ENCODE results near the gene VCL. TPM values are rescaled to one million over a fixed set of nuclear protein-coding genes. Genes with fewer than 3 reads are reported as not detected.

The VCL gene
- total and polyA plus RNA-seq, 5 donors from 2014 or later, result 11.4 to 39.2 (median 15.9) TPM

DNA sequence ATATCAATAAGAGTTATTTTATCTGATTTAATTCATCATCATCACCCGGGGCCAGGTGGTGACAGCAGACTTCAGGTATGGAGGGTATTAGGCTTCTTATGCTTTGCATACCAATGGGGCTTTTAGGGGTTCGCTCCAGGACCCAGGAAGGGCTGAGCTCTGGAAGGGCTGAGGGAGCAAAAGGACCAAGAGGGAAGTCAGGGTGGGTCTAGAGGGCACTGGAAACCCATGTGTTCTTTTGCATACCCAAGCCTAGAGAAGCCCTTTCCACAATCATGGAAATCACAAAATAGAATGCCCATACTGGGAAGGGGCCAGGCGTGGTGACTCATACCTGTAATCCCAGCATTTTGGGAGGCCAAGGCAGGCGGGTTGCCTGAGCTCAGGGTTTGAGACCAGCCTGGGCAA is 30.9 kb upstream of the VCL start:
- no peaks in the 10 kb centered on the region for H3K36me3 Mint-ChIP-seq

DNA sequence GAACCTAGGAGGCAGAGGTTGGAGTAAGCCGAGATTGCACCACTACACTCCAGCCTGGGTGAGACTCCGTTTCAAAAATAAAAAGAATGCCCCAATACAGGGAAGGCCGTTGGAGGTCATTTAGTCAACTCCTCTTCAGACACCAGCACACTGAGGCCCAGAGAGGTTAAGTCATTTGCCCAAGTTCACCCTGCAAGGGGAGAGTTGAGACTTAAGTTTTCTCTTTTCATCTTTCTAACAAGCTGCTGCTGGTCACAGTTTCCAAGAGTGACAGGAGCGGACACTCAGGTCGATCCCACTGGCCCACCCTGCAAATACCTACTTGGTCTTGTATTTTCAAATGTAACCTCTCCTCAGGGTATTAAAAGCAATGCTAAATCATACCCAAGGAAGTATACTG is 30.4 kb upstream of the VCL start:
- DNase-seq (no peak), ATAC-seq (ENCODE audit: low read depth in 2 of 2) (no peak)
- Histone ChIP-seq H3K36me3 (ENCODE audit: control insufficient read depth, insufficient read depth, low read length) (no peaks in the 10 kb centered on the region), H3K27ac (ENCODE audit: insufficient read depth, low read length, poor library complexity, severe bottlenecking) (no peak overlapping the region), H3K4me3 (ENCODE audit: low read depth, low read length) (no peak overlapping the region), H3K27me3 (ENCODE audit: control insufficient read depth, insufficient read depth, low read length) (no peaks in the 10 kb centered on the region), H3K9me3 (ENCODE audit: control insufficient read depth in 2 of 2, low read length in 2 of 2) (no peaks in the 10 kb centered on the region), H3K4me1 (ENCODE audit: control insufficient read depth, insufficient read depth, low read length, poor library complexity, severe bottlenecking) (no peaks in the 10 kb centered on the region)
- Mint-ChIP-seq H3K27me3 (peaks cover 20% of the 10 kb centered on the region), H3K27ac (peak overlapping the region in 1 of 3 donors; percentile 45), H3K4me3 (no peak overlapping the region), H3K9me3 (no peaks in the 10 kb centered on the region), H3K36me3 (no peaks in the 10 kb centered on the region), H3K4me1 (peaks cover 0 to 11% (median under 1%) of the 10 kb centered on the region in 4 donors)

More for the DNA sequence above, 30.9 kb upstream of the VCL start:
- Mint-ChIP-seq H3K27ac (peak overlapping the region in 1 of 3 donors; percentile 75), H3K4me3 (no peak overlapping the region), H3K9me3 (no peaks in the 10 kb centered on the region), H3K27me3 (peaks cover 18% of the 10 kb centered on the region), H3K4me1 (peaks cover 0 to 11% (median 2%) of the 10 kb centered on the region in 4 donors)
- H3K4me1 ChIP-seq (ENCODE audit: control insufficient read depth, insufficient read depth, low read length, poor library complexity, severe bottlenecking), result no peaks in the 10 kb centered on the region
- no peak for DNase-seq
- no peak for ATAC-seq (ENCODE audit: low read depth in 2 of 2)
- H3K9me3 ChIP-seq (ENCODE audit: control insufficient read depth in 2 of 2, low read length in 2 of 2), result no peaks in the 10 kb centered on the region
- no peaks in the 10 kb centered on the region for H3K36me3 ChIP-seq (ENCODE audit: control insufficient read depth, insufficient read depth, low read length)
- no peak overlapping the region for H3K4me3 ChIP-seq (ENCODE audit: low read depth, low read length)
- no peak overlapping the region for H3K27ac ChIP-seq (ENCODE audit: insufficient read depth, low read length, poor library complexity, severe bottlenecking)
- no peaks in the 10 kb centered on the region for H3K27me3 ChIP-seq (ENCODE audit: control insufficient read depth, insufficient read depth, low read length)

DNA sequence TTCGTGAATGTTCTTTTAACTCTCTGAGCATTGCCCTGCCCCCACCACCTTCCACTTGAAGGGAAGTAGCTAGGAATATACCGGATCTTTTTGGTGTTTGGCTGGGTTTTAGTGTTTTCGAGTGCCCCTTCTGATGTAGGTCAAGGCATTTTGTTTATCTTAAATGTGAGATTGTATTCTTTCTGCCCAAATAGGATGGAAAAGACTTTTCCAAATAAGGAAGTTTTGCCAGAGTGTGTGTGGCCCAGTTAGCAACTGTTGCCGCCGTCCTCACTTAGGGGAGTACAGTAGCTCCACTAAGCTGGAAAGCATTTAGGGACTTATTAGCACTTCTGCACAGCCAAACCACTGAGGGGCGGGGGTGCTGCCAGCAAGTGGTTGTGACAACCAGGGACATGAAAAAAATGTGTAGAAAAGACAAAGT is 29.8 kb upstream of the VCL start:
- Histone ChIP-seq H3K4me3 (ENCODE audit: low read depth, low read length) (no peak overlapping the region), H3K27ac (ENCODE audit: insufficient read depth, low read length, poor library complexity, severe bottlenecking) (no peak overlapping the region), H3K27me3 (ENCODE audit: control insufficient read depth, insufficient read depth, low read length) (no peaks in the 10 kb centered on the region), H3K9me3 (ENCODE audit: control insufficient read depth in 2 of 2, low read length in 2 of 2) (no peaks in the 10 kb centered on the region), H3K36me3 (ENCODE audit: control insufficient read depth, insufficient read depth, low read length) (no peaks in the 10 kb centered on the region), H3K4me1 (ENCODE audit: control insufficient read depth, insufficient read depth, low read length, poor library complexity, severe bottlenecking) (no peaks in the 10 kb centered on the region)
- no peak for DNase-seq
- no peak for ATAC-seq (ENCODE audit: low read depth in 2 of 2)
- H3K4me3 Mint-ChIP-seq, result no peak overlapping the region
- no peaks in the 10 kb centered on the region for H3K36me3 Mint-ChIP-seq
- H3K4me1 Mint-ChIP-seq, result peaks cover 0 to 11% (median 2%) of the 10 kb centered on the region in 4 donors
- H3K27ac Mint-ChIP-seq, result peak overlapping the region in 1 of 3 donors; percentile 45
- H3K27me3 Mint-ChIP-seq, result peaks cover 20% of the 10 kb centered on the region
- H3K9me3 Mint-ChIP-seq, result no peaks in the 10 kb centered on the region

DNA sequence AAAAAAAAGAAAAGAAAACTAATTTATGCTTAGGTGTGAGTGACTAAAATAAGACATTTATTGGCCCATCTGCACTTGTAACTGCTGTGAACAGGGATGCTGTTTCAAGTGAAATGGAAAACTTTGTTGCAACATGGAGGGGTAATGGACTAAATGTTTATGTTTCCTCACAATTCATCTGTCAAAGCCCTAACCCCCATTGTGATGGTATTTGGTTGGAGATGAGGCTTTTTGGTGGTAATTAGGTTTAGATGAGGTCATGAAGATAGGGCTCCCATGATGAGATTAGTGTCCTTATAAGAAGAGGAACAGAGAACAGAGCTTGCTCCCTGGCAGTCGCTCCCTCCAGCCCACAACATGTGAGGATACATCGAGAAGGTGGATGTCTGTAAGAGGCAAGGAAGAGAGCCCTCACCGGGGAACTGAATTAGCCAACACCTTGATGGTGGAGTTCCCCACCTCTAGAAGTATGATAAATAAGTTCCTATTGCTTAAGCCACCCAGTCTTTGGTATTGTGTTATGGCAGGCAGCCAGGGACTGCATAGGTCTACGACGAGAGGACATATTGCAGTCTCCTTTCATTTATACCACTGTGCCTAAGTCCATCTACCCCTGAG is 28.6 kb upstream of the VCL start:
- Mint-ChIP-seq H3K4me3 (no peak overlapping the region), H3K4me1 (peaks cover 2 to 12% (median 10%) of the 10 kb centered on the region in 4 donors), H3K27ac (no peak overlapping the region), H3K27me3 (peaks cover 20% of the 10 kb centered on the region), H3K9me3 (no peaks in the 10 kb centered on the region), H3K36me3 (no peaks in the 10 kb centered on the region)
- Histone ChIP-seq H3K9me3 (ENCODE audit: control insufficient read depth in 2 of 2, low read length in 2 of 2) (no peaks in the 10 kb centered on the region), H3K27me3 (ENCODE audit: control insufficient read depth, insufficient read depth, low read length) (no peaks in the 10 kb centered on the region), H3K36me3 (ENCODE audit: control insufficient read depth, insufficient read depth, low read length) (no peaks in the 10 kb centered on the region), H3K4me3 (ENCODE audit: low read depth, low read length) (no peak overlapping the region), H3K27ac (ENCODE audit: insufficient read depth, low read length, poor library complexity, severe bottlenecking) (no peak overlapping the region), H3K4me1 (ENCODE audit: control insufficient read depth, insufficient read depth, low read length, poor library complexity, severe bottlenecking) (peaks cover 8% of the 10 kb centered on the region)
- DNase-seq (no peak), ATAC-seq (ENCODE audit: low read depth in 2 of 2) (no peak)

DNA sequence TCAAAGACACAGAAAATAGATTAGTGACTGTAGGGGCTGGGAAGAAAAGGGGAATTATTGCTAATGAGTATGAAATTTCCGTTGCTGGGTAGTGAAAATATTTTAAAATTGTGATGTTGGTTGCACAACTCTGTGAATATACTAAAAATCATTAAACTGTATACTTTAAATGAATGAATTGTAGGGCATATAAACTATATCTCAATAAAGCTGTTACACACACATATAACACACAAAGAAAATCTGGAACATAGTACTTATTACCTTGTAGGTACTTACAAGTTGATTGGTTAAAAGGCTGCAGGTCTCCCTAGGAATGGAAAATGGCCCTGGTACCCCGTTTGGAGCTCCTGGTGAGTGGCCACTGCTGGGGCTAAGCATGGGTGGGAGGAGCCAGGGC is 27.1 kb upstream of the VCL start:
- peaks cover 25% of the 10 kb centered on the region for H3K27me3 Mint-ChIP-seq
- H3K4me3 Mint-ChIP-seq, result no peak overlapping the region
- ATAC-seq (ENCODE audit: low read depth in 2 of 2) (no peak), DNase-seq (no peak)
- no peaks in the 10 kb centered on the region for H3K36me3 Mint-ChIP-seq
- Histone ChIP-seq H3K4me1 (ENCODE audit: control insufficient read depth, insufficient read depth, low read length, poor library complexity, severe bottlenecking) (peaks cover 15% of the 10 kb centered on the region), H3K27ac (ENCODE audit: insufficient read depth, low read length, poor library complexity, severe bottlenecking) (no peak overlapping the region), H3K27me3 (ENCODE audit: control insufficient read depth, insufficient read depth, low read length) (no peaks in the 10 kb centered on the region), H3K4me3 (ENCODE audit: low read depth, low read length) (no peak overlapping the region), H3K36me3 (ENCODE audit: control insufficient read depth, insufficient read depth, low read length) (no peaks in the 10 kb centered on the region), H3K9me3 (ENCODE audit: control insufficient read depth in 2 of 2, low read length in 2 of 2) (no peaks in the 10 kb centered on the region)
- no peaks in the 10 kb centered on the region for H3K9me3 Mint-ChIP-seq
- H3K27ac Mint-ChIP-seq, result no peak overlapping the region
- H3K4me1 Mint-ChIP-seq, result peaks cover 13 to 25% (median 15%) of the 10 kb centered on the region in 4 donors

DNA sequence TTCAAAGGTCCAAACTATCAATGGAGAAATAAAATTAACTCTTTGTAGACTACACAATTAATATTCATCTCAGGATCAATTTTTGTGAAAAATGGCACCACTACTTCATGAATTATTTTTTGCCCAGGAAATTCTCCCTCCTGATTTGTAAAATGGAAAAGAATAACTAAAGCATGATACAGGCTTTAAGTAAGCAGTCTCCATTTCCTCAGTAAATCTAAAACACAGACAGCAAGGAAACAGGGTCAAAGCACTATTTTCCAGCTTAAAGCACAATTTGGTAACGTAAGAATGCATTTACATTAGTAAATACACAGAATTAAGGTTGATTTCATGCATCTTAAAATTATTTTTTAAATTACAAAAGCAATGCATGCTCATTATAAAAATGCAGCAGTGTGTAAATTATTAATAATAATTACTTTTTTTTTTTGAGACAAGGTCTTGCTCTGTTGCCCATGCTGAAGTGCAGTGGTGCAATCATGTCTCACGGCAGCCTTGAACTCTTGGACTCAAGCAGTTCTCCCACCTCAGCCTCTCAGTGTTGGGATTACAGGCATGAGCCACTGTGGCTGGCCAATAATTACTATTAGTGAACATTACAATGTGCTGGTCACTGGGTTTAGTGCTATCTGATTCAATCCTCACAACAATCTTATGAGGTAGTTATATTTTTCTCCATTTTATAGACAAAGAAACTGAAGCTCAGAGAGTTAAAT is 26.1 kb upstream of the VCL start:
- DNase-seq, result no peak
- Mint-ChIP-seq H3K27ac (no peak overlapping the region), H3K27me3 (peaks cover 25% of the 10 kb centered on the region), H3K36me3 (no peaks in the 10 kb centered on the region), H3K4me1 (peaks cover 14 to 25% (median 15%) of the 10 kb centered on the region in 4 donors), H3K9me3 (no peaks in the 10 kb centered on the region), H3K4me3 (no peak overlapping the region)
- H3K27me3 ChIP-seq (ENCODE audit: control insufficient read depth, insufficient read depth, low read length), result no peaks in the 10 kb centered on the region
- no peaks in the 10 kb centered on the region for H3K9me3 ChIP-seq (ENCODE audit: control insufficient read depth in 2 of 2, low read length in 2 of 2)
- H3K36me3 ChIP-seq (ENCODE audit: control insufficient read depth, insufficient read depth, low read length), result no peaks in the 10 kb centered on the region
- ATAC-seq (ENCODE audit: low read depth in 2 of 2), result no peak
- peaks cover 15% of the 10 kb centered on the region for H3K4me1 ChIP-seq (ENCODE audit: control insufficient read depth, insufficient read depth, low read length, poor library complexity, severe bottlenecking)
- no peak overlapping the region for H3K27ac ChIP-seq (ENCODE audit: insufficient read depth, low read length, poor library complexity, severe bottlenecking)
- no peak overlapping the region for H3K4me3 ChIP-seq (ENCODE audit: low read depth, low read length)

DNA sequence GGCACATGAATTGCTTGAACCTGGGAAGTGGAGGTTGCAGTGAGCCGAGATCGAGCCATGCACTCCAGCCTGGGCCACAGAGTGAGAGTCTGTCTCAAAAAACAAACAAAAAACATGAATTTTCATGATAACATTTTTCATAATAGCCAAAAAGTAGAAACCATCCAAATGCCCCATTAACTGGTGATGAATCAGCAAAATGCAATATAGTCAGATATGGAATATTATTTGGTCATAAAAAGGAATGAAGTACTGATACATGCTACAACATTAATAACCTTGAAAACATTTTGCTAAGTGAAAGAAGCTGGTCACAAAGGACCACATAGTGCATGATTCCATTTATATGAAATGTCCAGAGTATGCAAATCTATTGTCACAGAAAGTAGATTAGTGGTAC is 24.5 kb upstream of the VCL start:
- H3K4me3 Mint-ChIP-seq, result peak overlapping the region in 2 of 4 donors; percentile 23 to 24
- no peaks in the 10 kb centered on the region for H3K9me3 Mint-ChIP-seq
- Histone ChIP-seq H3K4me1 (ENCODE audit: control insufficient read depth, insufficient read depth, low read length, poor library complexity, severe bottlenecking) (peaks cover 15% of the 10 kb centered on the region), H3K9me3 (ENCODE audit: control insufficient read depth in 2 of 2, low read length in 2 of 2) (no peaks in the 10 kb centered on the region), H3K27me3 (ENCODE audit: control insufficient read depth, insufficient read depth, low read length) (no peaks in the 10 kb centered on the region), H3K4me3 (ENCODE audit: low read depth, low read length) (no peak overlapping the region), H3K36me3 (ENCODE audit: control insufficient read depth, insufficient read depth, low read length) (no peaks in the 10 kb centered on the region), H3K27ac (ENCODE audit: insufficient read depth, low read length, poor library complexity, severe bottlenecking) (no peak overlapping the region)
- no peaks in the 10 kb centered on the region for H3K36me3 Mint-ChIP-seq
- ATAC-seq (ENCODE audit: low read depth in 2 of 2) (no peak), DNase-seq (no peak)
- H3K27ac Mint-ChIP-seq, result peak overlapping the region in 2 of 3 donors; percentile 31 to 56
- peaks cover 13 to 25% (median 14%) of the 10 kb centered on the region in 4 donors for H3K4me1 Mint-ChIP-seq
- peaks cover 29% of the 10 kb centered on the region for H3K27me3 Mint-ChIP-seq

All from CD4-positive, CD25-positive, alpha-beta regulatory T cell (primary cell).